HG03565 (cell line): ENCODE data around the gene FYB1.
"Not testable (repeated sequence)": the region's sequence is repeated elsewhere in the genome, so short reads cannot be mapped to it uniquely, and the experiment has no call there.

Source experiments
- ATAC-seq: cut with Tn5 transposase; IDR thresholded peaks from one replicate; pipeline ENCODE4 v1.9.1; 2021; ENCODE audit warnings: mild to moderate bottlenecking, moderate library complexity; ENCODE audit not compliant: unreplicated experiment

The FYB1 gene

DNA sequence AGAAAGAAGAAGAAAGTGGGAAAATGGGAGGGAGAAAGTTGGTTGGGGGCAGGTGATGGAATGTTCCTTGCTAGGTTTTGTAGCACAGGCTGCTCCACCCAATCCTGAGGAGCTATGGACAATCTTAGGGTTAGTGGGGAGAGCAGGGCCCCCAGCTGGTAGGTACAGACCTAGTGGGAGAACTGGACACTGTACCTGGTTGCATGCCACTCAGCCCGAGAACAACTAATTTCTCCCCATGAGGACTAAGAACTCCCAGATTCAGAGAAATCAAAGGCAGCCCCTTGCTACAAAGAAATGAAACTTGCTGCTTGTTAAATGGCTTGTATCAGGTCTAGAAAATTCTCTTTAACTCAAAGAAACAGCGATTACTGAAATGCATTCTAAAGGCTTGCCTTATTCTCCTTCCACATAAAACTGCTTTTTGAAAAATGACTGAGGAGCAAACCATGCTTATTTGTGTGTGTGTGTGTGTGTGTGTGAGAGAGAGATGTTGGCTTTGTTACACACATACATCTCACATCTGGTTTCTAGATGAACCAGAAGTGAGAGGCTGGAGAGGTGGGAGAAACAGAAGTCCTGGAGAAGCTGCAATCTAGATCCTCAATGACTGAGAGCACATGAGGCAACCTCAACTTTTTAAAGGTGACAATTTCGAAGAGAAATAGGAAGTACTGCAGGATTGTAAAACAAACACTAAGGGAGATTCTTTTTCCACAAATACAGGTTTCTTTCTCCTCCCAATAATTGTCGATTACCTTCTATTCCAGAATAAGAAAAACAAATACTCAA, 28.9 kb downstream of the FYB1 start:
- ATAC-seq: no peak

DNA sequence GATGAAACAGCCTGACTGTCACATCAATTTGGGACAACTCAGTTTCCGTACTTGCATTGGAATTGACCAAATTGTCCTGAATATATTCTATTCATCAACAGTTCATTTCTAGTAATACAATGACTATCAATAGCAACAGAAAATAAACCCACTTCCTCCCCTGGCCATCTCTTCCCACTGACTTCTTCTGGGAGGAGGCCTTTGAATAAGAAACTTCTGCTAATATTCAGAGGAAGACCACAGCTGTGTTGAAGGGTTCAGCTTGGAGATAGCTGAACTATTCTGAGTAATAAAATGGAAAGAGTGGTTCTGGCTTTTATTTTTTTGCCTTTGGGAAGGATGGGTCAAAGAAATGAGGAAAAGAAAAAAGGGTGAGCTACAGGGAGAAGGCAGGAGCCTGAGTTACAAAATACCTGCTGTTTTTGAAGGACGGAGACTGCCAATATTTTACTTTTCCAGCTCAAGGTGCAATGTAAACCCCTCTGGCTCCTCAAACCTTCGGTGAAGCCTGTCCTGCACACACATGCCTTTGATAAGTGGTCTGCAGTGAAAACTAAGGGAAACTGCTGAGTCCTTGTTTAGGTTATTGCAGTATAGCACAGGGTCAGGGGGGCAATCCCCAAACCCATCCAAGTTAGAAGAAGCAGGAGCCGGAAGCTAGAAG, 29.9 kb downstream of the FYB1 start:
- ATAC-seq: no peak

DNA sequence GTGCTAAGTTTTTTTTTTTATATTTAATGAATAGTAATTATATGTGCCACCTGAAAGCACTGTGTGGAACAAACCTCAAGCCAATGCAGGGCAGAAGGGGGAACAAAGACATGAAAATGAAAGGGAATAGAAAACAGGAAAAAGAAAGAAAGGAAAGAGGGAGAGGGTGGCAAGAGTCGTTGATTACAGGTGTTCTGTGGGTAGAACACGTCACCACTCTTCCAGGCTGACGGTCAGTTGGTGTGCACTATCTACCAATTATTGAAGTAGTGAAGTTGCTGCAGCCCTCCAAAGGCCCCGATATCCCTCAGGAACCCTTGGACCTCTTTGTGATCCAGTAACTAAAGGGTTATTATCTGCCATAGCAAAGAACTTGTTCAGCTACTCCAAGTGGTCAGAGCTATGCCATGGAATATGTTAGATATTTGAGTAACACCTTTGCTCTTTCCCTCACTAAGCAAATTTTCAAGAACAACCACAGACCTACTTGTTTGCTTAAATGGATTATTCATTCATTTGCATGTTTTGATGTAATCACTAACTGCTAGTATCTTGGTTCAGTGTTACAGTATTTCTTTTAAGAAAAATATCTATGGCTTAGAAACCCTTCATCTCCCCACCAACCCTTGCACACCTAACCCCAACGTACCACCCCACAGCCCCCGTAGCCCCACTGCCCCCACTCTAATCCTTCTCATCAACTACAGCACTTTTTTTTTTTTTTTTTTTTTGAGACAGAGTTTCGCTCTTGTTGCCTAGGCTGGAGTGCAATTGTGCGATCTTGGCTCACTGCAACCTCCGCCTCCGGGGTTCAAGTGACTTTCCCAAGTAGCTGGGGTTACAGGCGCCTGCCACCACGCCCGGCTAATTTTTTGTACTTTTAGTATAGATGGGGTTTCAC, 31.3 kb downstream of the FYB1 start:
- ATAC-seq: no peak

DNA sequence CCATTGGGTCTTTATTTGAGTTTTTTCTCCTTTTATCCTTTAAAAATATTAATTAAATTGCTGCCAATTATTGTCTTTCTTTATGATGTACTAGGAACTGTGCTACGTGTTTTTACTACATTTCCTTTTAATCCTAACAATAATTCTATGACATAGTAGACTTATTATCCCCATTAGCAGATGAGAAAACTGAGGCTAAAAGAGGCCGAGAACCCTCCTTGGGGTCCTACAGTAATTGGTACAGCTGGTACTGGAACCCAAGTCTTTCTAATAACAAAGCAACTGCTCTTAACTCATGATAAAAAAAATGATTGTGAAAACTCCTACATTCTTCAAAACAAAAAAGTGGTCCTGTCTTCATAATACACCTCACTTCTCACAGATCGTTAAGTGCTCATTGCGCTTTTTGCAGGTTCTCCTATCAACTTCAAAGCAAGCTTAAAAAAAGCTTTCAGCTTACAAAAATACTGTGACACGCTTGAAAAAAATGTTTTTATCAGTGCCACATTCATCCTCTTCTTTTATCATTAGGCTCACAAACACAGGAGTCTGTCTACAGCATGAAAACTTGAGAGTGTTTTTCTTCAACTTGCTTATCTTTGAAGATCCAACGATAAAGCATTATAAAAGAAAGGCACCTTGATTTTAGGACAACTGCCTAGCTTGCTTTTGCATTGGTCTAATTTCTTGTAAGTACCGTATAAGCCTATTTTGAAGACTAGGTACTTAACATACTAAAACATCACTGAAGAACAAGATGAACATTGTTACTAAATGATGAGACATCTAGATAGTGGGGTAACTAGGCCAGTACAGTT, 32.4 kb downstream of the FYB1 start:
- no peak for ATAC-seq

DNA sequence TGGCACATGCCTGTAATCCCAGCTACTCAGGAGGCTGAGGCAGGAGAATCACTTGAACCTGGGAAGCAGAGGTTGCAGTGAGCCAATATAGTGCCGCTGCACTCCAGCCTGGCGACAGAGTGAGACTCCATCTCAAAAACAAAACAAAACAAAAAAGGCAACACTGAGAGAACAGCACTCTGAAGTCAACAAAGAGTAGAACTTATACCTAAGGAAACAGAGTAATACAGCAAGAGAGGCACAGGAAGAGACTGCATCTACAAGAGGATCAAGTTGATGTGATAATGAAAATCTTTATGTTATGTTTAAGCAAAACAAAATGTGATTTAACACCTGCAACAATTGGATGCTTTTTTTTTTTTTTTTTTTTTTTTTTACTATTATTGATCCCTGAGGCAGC, 33.1 kb downstream of the FYB1 start:
- ATAC-seq: no peak

DNA sequence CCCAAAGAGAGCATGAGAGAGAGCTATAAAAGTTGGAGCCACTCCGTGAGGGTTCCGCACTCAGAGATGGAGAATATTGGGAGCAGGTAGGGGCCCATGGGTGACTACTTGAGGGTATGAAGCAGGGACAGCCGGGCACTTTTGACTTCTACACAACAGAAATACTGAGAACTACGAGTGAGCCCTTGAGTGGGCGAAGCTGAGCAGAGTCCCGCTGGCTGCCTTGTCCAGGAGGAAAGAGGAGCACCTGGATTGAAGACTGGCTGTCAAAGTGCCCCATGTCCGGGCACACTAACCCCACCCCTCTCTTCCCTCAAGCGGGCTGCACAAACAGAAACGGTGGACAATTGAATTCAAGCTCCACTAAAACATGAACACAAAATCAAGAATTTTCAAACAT, 33.6 kb downstream of the FYB1 start:
- ATAC-seq: no peak

DNA sequence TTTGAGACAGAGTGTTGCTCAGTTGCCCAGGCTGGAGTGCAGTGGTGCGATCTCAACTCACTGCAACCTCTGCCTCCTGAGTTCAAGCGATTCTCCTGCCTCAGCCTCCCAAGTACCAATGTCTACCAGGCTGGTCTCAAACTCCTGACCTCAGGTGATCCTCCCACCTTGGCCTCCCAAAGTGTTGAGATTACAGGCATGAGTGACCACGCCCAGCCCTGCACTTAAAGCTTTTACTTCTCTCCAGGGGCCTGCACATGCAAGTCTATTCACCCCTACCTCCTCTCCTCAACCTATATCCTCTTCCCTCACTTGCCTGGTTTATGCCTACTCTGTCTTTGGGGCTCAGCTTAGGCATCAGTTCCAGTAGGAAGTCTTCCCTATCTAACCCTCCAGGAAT, 39.8 kb downstream of the FYB1 start:
- ATAC-seq: not testable (repeated sequence)

DNA sequence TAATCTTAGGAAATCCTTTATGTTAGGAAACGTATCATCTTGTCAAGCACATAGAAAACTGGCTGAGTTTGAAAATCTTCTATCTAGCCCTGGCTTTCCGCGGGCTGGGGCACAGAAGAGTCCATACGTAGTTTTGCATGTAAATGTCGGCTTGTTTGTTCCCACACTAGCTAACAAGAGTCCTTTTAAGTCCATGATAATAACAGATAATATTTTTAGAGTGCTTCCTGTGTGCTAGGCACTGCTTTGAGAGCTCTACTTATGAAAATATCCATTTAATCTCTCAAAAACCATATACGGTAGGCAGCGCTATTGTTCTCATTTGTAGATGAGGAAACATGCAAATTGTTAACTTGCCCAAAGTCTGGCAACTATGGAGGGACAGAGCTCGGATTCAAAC, 40.5 kb downstream of the FYB1 start:
- no peak for ATAC-seq

DNA sequence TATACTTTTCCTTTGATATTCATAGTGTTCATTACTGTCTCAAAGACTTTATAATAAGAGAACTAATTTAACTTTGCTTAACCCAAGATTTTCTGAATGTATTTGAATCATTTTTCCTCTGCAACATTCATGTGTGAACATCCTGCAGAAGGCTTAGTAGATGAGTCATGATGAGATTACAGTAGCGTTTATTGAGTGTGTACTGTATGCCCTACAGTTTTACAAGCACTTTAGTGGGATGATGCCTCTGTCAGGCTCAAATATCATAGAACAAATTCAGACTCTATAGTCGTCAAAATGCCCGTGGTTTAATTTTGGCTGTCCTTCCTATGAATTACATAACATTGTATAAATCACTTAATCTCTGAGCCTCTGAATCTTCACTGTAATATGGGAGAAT, 41.2 kb downstream of the FYB1 start:
- no peak for ATAC-seq

DNA sequence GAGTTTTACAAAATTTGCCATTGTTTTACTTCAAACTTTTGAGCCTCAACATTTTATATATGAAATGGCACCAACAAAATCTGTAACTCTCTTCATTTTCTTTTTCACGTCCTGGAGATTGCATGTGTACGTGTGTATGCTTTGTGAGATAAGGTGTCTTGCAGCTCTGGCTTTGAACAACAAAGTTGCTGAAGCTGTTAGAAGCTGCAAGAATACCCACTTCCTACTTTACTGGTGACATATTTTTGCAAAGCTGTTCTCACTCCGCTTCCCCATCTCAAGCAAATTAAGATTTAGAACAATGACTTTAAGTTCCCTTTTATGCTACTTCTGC, 41.8 kb downstream of the FYB1 start:
- peak; percentile 53 for ATAC-seq

DNA sequence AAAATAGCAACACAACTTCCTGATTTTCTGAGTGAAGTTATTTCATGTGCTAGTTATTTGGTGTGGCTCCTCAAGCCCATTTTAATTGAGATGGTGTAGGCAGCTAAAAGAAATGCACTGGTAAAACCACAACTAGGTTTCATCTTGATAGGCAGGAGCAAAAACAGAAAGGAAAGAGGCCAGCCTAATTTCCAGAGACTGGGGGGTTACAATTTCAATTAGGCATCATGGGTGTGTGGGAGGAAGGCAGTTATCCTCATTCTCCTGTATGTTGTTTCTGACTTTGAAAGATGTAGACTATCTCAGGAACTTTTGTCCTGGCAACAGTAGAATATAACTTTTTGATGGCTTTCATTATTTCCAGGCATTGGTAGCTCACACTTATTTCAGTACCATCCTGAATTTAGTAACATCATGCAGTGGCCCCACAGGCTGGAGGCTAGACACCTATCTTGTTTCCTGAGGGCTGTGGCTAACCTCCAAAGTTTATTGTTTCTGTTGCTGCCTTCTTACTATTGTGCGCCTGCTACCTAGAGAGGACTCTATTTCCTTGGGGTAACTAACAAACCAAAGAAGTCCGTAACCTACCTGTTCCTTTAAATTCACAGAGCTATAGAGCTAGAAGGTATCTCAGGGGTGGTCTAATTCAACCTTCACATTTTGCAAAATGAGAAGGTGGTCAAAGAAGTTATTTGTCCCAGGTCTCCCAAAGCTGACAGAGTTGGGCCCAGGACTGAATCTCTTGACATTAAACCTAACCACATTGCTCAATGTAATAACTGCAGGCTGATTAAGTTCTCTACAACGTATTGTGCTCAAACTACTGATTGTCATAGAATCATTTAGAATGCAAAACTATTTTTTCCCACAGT, 42.4 kb downstream of the FYB1 start:
- peak; percentile 4 for ATAC-seq

DNA sequence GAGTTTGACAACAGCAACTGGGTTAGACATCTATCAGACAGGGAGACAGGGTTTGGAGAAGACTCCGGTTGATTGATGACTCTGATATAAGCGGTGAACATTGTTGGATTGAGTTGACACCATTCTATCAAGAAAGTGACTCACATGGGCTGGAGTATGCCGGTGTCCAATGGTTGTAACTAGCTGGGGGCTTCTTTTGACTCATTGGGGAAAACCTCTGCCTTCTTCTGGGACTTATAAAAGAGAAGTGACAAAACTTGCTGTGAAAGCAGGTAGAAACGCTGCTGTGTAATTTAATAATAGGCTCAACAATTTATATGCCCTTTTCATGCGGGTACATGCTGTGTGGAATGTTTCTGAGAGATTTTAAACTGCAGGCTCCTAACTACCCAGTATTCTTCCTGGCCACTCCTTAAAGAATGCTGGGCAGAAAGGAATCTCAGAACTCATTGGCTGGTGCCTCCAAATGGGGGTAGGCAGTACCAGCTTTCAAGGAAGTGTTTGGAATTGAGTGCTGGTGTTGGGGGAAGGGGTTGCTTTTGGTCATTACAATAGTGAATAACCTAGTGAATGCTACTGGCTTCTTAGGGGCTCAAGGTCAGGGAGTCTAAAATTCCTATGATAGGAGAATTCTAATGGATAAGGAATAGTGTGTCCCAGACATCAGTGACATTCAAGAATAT, 43.9 kb downstream of the FYB1 start:
- no peak for ATAC-seq

DNA sequence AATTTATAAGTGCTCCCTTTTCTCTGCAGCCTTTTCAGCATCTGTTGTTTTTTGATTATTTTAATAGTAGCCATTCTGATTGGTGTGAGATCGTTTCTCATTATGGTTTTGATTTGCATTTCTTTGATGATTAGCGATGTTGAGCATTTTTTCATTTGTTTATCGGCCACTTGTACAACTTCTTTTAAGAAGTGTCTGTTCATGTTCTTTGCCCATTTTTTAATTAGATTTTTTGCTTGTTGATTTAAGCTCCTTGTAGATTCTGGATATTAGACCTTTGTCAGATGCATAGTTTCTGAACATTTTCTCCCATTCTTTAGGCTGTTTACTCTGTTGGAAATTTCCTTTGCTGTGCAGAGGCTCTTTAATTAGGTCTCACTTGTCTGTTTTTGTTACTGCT, 46.3 kb downstream of the FYB1 start:
- ATAC-seq: no peak

DNA sequence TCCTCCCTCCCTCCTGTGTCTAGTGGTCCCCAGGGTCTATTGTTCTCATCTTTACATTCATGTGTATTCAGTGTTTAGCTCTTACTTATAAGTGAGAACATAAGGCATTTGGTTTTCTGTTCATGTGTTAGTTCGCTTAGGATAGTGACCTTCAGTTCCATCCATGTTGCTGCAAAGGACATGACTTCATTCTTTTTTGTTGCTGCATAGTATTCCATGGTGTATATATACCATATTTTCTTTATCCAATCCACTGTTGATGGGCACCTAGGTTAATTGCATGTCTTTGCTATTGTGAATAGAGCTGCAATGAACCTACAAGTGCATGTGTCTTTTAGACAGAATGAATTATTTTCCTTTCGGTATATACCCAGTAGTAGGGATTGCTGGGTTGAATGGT, 46.8 kb downstream of the FYB1 start:
- no peak for ATAC-seq

DNA sequence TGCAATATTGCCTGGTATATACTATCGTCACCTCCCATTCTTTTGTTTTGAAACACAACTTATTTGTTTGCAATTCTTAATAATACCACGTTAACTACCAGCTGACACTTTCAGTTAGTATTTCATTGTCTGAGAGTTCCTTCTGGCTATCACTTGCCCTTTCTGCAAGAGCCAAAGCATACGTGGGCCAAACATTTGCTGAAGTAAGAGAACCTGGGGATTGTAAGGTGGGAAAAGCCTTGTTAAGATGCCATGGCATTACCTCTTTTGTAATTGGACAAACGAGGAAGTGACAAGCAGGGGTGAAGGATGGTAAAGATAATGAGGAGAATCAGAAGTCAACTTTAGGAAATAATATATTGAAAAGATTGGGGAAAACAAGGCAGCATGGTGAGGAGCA, 47.7 kb downstream of the FYB1 start:
- ATAC-seq: no peak

DNA sequence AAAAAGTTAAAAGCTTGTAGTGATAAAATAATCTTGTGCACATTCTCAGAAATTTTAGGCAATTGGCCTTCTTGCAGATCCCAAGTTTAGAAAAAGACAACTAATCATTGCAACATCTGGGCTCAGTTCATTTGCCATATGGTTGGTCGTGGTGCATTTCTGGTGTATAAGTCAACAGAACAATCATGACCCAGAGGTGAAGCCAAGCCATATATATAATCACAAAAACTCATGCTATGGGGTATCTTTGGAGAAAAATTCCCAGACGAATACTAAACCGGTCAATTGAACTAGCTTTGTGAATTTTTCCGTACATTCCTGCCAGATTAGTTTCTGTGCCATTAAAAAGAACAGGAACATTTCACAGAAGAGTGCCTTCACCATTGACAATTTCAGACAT, 50.3 kb downstream of the FYB1 start:
- ATAC-seq: no peak

DNA sequence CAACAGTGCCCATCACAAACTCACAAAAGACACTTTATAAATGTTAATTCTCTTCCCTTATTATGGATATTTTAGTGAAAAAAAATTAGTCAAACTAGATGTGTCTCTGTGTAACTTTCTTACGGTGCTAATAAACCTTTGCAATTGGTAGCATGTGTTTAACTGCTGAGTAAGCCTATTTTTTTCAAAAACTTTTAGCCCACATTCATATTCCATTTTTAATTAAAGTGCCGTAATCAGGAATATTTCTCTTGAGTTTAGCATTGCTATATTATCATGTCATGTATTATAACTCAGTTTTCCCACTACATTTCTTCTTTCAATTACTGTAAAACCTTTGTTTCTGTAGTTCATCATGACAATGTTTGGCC, 51.4 kb downstream of the FYB1 start:
- ATAC-seq: no peak

DNA sequence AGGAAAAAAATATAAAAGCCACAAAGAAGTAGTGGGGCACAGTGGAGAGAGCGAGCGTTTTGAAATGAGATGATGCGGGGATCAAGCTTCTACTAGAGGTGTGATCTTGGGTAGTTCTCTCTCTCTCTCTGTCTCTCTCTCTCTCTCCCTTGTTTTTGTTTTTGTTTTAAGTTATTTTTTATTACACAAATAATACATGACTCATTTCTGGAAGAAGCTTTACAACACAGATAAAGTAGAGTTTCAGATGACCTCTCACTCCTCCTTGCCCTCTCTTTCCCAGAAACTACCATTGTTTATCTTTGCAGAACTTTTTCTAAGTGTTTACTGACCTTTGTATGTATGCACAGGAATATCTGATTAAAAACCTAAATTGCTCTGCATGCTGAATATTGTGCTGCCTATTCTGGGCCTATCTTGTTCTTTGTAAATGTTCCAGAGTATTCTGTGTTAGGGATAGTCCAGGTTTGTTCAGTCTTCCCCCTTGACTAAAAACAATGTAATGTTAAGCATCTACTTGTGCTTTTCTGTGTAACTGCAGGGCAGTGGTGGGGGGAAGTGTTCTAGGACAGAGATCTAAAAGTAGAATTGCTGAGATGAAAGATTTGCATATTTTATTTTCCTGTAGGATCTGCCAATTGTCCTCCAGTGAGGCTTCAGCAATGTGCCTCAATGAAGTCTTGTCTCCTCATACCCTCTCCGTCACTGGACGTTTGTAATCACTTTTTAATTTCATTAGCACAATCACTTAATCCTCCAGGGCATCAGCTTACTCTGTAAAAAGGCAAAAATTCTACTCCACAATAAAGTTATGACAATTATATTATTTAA, 52.0 kb downstream of the FYB1 start:
- ATAC-seq: no peak
